ENCODE results near the gene NRIP1. TPM values are rescaled to one million over a fixed set of nuclear protein-coding genes. Genes with fewer than 3 reads are reported as not detected.

Gene NRIP1
- total and polyA plus RNA-seq, 2 experiments from 2014 or later, result 12.5 to 31.2 TPM

- H3K79me2 ChIP-seq (ENCODE audit: insufficient read depth), result peaks cover 99% of the 10 kb centered on the region
These were observed 57.0 kb downstream of the NRIP1 start for GRCh38 chr21:15007716-15008296.

GRCh38 chr21:15006594-15007230 is 58.1 kb downstream of the NRIP1 start:
- 98 to 99% methylated on average over 2 of the region's 2 CpGs for WGBS, 2 experiments (ENCODE audit: low coverage in 1 of 2, low lambda C conversion rate in 2 of 2, missing lambda C conversion rate in 2 of 2)
- Histone ChIP-seq H3K4me2 (ENCODE audit: unreplicated experiment) (no peak overlapping the region), H3K9me3 (ENCODE audit: low read depth) (no peaks in the 10 kb centered on the region), H3K4me1 (ENCODE audit: insufficient read depth) (peaks cover 69% of the 10 kb centered on the region), H3K79me2 (ENCODE audit: insufficient read depth) (peaks cover 99% of the 10 kb centered on the region), H4K20me1 (ENCODE audit: insufficient read depth) (no peaks in the 10 kb centered on the region), H3K9me2 (ENCODE audit: insufficient read depth) (no peaks in the 10 kb centered on the region), H3K4me3 (no peak overlapping the region), H3K9ac (no peak overlapping the region), H3F3A (ENCODE audit: insufficient read depth) (peaks cover 58% of the 10 kb centered on the region), H2AFZ (no peak overlapping the region), H3K36me3 (ENCODE audit: low read depth) (0 out of 2 replicates have a peak, but pooled peaks cover 7% of the 10 kb centered on the region), H3K27me3 (replicated peaks; ENCODE audit: insufficient read depth) (no peaks in the 10 kb centered on the region), H3K27ac (peak overlapping the region; percentile 62; the same call in 1 of the 2 replicates)
- in situ Hi-C loops (cut with MboI), result no loop called here
- TF ChIP-seq EZH2phosphoT487 (IDR thresholded peaks at IDR 0.05; ENCODE audit: insufficient read depth, low read depth) (no peak), EZH2 (IDR thresholded peaks at IDR 0.05; ENCODE audit: insufficient read depth, poor library complexity, severe bottlenecking) (no peak)
- DNase-seq, result no peak

More at GRCh38 chr21:15007716-15008296, 57.0 kb downstream of the NRIP1 start:
- no peak for DNase-seq
- Histone ChIP-seq H3K27me3 (replicated peaks; ENCODE audit: insufficient read depth) (no peaks in the 10 kb centered on the region), H3K9ac (no peak overlapping the region), H3K4me2 (ENCODE audit: unreplicated experiment) (no peak overlapping the region), H3K9me3 (ENCODE audit: low read depth) (no peaks in the 10 kb centered on the region), H3K9me2 (ENCODE audit: insufficient read depth) (no peaks in the 10 kb centered on the region), H3K4me3 (no peak overlapping the region), H3K4me1 (ENCODE audit: insufficient read depth) (peaks cover 69% of the 10 kb centered on the region), H4K20me1 (ENCODE audit: insufficient read depth) (no peaks in the 10 kb centered on the region), H2AFZ (no peak overlapping the region), H3K36me3 (ENCODE audit: low read depth) (0 out of 2 replicates have a peak, but pooled peaks cover 7% of the 10 kb centered on the region), H3K27ac (no peak overlapping the region), H3F3A (ENCODE audit: insufficient read depth) (peaks cover 58% of the 10 kb centered on the region)
- WGBS, 2 experiments (ENCODE audit: low coverage in 1 of 2, low lambda C conversion rate in 2 of 2, missing lambda C conversion rate in 2 of 2), result 97 to 98% methylated on average over 11 of the region's 11 CpGs
- in situ Hi-C loops (cut with MboI), result no loop called here
- TF ChIP-seq EZH2 (IDR thresholded peaks at IDR 0.05; ENCODE audit: insufficient read depth, poor library complexity, severe bottlenecking), result no peak
- no peak for TF ChIP-seq EZH2phosphoT487 (IDR thresholded peaks at IDR 0.05; ENCODE audit: insufficient read depth, low read depth)

- H3K4me1 ChIP-seq (ENCODE audit: insufficient read depth), result peaks cover 75% of the 10 kb centered on the region
- peaks cover 99% of the 10 kb centered on the region for H3K79me2 ChIP-seq (ENCODE audit: insufficient read depth)
- peak overlapping the region; percentile 60 for H3K4me3 ChIP-seq
- 0 out of 2 replicates have a peak, but pooled peaks cover 7% of the 10 kb centered on the region for H3K36me3 ChIP-seq (ENCODE audit: low read depth)
- in situ Hi-C loops (cut with MboI), result no loop called here
- H3K9me3 ChIP-seq (ENCODE audit: low read depth), result no peaks in the 10 kb centered on the region
- H2AFZ ChIP-seq, result peak overlapping the region; percentile 25; the same call in 1 of the 2 replicates
- TF ChIP-seq EZH2phosphoT487 (IDR thresholded peaks at IDR 0.05; ENCODE audit: insufficient read depth, low read depth), result no peak
- no peak for TF ChIP-seq EZH2 (IDR thresholded peaks at IDR 0.05; ENCODE audit: insufficient read depth, poor library complexity, severe bottlenecking)
- H3K9me2 ChIP-seq (ENCODE audit: insufficient read depth), result no peaks in the 10 kb centered on the region
- no peaks in the 10 kb centered on the region for H4K20me1 ChIP-seq (ENCODE audit: insufficient read depth)
- peak overlapping the region; percentile 57 for H3K9ac ChIP-seq
- DNase-seq, result peak; percentile 40
- H3K27me3 ChIP-seq (replicated peaks; ENCODE audit: insufficient read depth), result no peaks in the 10 kb centered on the region
- WGBS, 2 experiments (ENCODE audit: low coverage in 1 of 2, low lambda C conversion rate in 2 of 2, missing lambda C conversion rate in 2 of 2), result 7% methylated on average over 6 of the region's 6 CpGs
- peaks cover 56% of the 10 kb centered on the region for H3F3A ChIP-seq (ENCODE audit: insufficient read depth)
- peak overlapping the region; percentile 82 for H3K4me2 ChIP-seq (ENCODE audit: unreplicated experiment)
- H3K27ac ChIP-seq, result peak overlapping the region; percentile 62
These were observed 59.4 kb downstream of the NRIP1 start for GRCh38 chr21:15005391-15005790.

- Histone ChIP-seq H3K9ac (peak overlapping the region; percentile 57), H3K4me1 (ENCODE audit: insufficient read depth) (peaks cover 75% of the 10 kb centered on the region), H3K9me3 (ENCODE audit: low read depth) (no peaks in the 10 kb centered on the region), H3K27me3 (replicated peaks; ENCODE audit: insufficient read depth) (no peaks in the 10 kb centered on the region), H3K9me2 (ENCODE audit: insufficient read depth) (no peaks in the 10 kb centered on the region), H3K79me2 (ENCODE audit: insufficient read depth) (peaks cover 99% of the 10 kb centered on the region), H3K4me2 (ENCODE audit: unreplicated experiment) (peak overlapping the region; percentile 82), H3K27ac (peak overlapping the region; percentile 62), H3F3A (ENCODE audit: insufficient read depth) (peaks cover 54% of the 10 kb centered on the region), H2AFZ (peak overlapping the region; percentile 25; the same call in 1 of the 2 replicates), H3K36me3 (ENCODE audit: low read depth) (0 out of 2 replicates have a peak, but pooled peaks cover 7% of the 10 kb centered on the region), H3K4me3 (peak overlapping the region; percentile 60), H4K20me1 (ENCODE audit: insufficient read depth) (no peaks in the 10 kb centered on the region)
- DNase-seq, result peak; percentile 67
- TF ChIP-seq EZH2 (IDR thresholded peaks at IDR 0.05; ENCODE audit: insufficient read depth, poor library complexity, severe bottlenecking), result no peak
- TF ChIP-seq EZH2phosphoT487 (IDR thresholded peaks at IDR 0.05; ENCODE audit: insufficient read depth, low read depth), result no peak
- 25 to 28% methylated on average over 2 of the region's 2 CpGs for WGBS, 2 experiments (ENCODE audit: low coverage in 1 of 2, low lambda C conversion rate in 2 of 2, missing lambda C conversion rate in 2 of 2)
- in situ Hi-C loops (cut with MboI), result no loop called here
These were observed 60.0 kb downstream of the NRIP1 start for GRCh38 chr21:15004721-15005370.

Measured in GM23248 (cell line).